HG03108 (cell line): ENCODE measurements around the gene MAP2K4.

ENCODE experiments used
- ATAC-seq: cut with Tn5 transposase; IDR thresholded peaks from one replicate; pipeline ENCODE4 v1.9.1; 2021; ENCODE audit warnings: moderate library complexity; ENCODE audit not compliant: unreplicated experiment

MAP2K4 gene

DNA sequence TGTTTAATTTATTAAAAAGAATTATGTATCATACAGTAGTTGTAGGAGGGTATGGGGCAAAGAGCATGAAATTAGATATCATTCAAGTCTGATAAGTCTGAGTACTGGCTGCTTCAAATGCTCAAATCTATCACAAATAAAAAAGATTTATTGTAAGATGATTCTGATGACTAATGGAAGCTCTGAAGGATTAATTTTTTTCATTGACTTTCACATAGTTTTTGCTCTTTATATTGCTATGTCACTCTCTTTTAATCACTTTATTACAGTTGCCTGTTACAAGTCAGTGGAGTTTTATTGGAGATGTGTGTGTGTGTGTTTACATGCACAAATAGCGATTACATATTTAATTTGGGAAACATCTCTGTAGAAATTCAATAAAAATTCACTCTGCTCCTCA, 15.0 kb downstream of the MAP2K4 start:
- ATAC-seq = no peak

DNA sequence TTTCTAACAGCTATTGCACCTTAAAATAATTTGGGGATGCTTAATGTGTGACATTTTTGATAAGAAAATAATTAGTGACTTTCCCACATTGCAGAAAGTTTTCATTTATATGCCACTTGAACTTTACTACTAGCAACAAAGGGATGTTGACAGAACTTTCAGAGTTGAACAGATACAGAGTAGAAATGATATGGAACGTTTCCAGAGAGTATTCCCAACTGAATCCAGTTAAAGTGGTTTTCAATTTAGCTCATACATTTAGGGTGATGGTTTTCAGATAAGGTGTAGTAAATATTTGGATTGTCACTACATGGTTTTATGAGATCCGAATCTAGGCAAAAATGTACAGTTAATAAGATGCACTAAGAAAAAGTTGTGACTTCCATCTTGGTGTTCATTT, 17.3 kb downstream of the MAP2K4 start:
- no peak for ATAC-seq

GRCh38 chr17:12040478-12040877, 19.8 kb downstream of the MAP2K4 start:
- ATAC-seq = no peak

DNA sequence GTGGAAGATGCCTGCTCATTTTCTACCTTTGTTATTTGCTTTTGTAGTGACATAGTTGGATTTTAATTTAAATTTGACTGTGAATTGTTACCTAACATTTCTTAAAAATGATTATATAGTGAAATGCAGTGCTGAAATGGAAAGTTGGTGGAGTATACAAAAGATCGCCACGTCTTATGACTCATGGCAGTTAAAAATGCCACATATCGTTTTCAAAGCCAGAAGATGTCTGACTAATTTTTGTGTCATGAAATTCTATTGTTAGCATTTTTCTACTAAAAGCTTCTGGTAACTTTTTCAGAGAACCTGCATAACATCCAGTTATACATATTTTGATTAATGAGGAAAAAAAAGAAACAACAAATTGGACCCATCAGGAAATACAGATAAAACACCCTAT, 20.6 kb downstream of the MAP2K4 start:
- ATAC-seq = no peak

- ATAC-seq = no peak
Observed at GRCh38 chr17:12043702-12044101, 23.0 kb downstream of the MAP2K4 start.

- no peak for ATAC-seq
Observed at GRCh38 chr17:12046786-12047185, 26.1 kb downstream of the MAP2K4 start.

DNA sequence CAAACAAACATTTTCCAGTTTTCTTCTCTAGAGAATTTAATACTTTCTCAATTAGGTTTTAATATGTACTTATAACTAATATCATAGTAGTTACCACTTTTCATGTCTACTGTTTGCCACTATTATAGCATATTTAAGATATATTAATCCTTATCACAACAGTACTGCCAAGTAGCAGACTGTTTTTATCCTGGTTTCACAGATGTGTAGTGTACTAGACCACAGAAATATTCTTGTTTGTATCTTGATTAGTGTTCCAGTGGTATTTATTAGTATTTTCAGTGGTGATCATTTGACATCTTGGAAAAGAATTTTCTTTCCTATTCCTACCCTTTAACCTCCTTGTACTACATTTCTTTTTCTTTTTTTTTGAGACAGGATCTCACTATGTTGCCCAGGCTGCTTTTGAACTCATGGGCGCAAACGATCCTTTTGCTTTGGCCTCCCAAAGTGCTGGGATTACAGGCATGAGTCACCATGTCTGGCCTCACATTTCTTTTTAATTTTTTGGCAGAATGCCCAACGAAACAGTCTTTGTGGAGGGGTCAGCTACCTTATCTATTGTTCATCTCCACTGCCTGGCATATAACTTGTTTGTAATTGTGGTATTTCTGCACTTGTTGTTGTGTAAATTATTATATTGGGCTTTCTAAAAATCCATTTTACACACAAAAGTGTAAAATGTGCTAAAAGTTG, 27.2 kb downstream of the MAP2K4 start:
- no peak for ATAC-seq

DNA sequence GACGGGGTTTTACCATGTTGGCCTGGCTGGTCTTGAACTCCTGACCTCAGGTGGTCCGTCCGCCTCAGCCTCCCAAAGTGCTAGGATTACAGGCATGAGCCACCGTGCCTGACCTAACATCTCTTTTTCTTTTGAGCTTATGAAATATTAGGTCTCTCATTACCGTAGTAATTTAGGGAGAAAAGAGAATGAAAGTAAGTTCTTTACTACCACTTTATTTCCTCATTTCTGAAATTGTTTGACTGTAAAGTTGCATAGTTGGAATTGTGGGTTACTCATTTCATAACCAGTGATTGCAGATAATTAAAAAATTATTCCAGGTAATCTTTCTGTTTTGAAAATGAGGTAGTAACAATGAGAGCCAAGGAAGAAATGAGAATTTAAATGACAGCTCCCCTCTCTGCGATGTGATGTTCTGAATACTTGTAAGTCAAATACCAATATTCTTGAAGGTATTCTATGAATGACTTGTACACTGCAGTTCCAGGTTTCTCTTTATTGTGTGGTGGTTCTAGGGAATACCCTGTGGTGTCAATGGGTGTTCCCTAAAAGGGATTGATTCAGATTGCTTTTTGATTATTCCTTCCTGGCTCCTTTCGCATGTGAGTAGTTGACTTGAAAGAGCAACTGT, 28.3 kb downstream of the MAP2K4 start:
- no peak for ATAC-seq

DNA sequence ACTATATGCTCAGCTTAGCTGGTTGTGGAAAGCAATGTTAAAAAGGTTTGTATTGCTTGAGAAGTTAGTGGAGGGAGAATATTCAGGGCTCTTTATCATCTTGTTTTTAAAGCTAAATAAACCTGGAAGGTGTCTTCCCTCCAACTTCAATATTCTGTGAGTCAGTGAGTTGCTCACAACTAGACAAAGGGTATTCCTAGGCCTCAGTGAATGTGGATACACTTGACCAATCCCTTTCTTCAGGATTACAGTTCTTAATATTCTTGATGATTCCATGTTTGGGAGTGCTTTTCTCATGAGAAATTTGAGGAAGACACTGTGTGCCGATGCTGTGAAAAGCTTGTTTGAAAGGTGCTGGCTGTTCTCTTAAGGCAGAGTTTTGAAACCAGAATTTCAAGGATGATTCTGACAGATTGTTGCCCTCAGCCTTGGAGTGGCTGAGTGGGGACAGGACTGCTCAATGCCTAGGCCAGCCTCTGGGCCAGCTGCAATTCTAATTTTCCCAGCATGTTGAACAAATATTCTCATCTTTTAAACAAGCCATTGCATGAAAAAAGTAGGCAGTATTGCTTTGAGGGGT, 30.1 kb downstream of the MAP2K4 start:
- no peak for ATAC-seq

DNA sequence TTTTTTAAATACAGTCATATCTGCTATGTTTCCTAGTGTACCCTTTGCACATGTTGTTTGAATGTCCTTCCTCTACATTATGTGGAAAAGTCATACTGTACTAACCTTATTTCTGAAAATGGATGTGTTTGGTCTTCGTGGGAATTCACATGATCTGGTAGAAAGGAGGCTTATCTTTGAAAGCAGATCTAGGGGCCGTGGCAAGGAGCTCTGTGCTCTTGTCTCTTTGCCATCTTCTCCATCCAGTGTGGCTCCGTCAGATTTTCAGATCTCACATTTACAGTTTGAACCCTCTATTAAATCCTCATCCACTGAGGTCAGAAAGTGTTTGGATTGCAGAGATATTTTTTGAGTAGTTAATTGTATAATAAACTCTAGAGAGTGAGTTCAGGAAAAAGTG, 32.9 kb downstream of the MAP2K4 start:
- ATAC-seq = no peak

DNA sequence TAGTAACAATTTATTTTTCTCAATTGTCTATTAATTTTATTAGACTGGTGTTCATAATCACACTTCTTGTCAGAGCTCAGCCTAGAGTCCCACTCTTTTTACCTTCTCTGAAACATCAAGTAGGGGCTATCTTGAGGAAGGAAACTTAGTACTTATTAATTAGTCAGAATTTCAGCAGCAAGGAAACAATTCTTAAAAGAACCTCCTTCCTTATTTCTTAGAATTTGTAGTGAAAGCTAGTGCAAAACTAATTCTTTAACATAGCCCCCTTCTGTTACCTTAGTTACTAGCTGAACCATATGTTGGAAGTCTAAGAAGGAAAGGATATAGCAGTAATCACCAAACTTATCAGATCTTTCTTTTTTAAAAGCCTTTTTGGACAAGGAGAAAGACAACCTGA, 35.2 kb downstream of the MAP2K4 start:
- ATAC-seq = no peak

- ATAC-seq = no peak
Observed at GRCh38 chr17:12057520-12057919, 36.8 kb downstream of the MAP2K4 start.

- no peak for ATAC-seq
Observed at GRCh38 chr17:12058535-12058934, 37.9 kb downstream of the MAP2K4 start.

DNA sequence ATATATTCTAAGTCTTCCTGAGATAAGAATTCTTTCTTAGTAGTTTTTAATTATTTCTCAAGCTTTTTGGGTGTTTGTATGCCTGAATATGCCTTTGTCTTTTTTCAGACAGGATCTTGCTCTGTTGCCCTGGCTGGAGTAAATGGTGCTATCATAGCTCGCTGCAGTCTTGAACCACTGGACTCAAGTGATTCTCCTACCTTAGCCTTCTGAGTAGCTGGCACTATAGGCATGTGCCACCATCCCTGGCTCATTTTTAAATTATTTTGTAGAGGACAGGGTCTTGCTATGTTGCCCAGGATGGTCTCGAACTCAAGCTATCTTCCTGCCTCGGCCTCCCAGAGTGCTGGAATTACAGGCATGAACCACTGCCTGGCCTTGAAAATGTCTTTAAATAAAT, 41.6 kb downstream of the MAP2K4 start:
- ATAC-seq = no peak

- ATAC-seq = no peak
Observed at GRCh38 chr17:12064395-12064794, 43.7 kb downstream of the MAP2K4 start.

GRCh38 chr17:12067485-12067884, 46.8 kb downstream of the MAP2K4 start:
- ATAC-seq = no peak

DNA sequence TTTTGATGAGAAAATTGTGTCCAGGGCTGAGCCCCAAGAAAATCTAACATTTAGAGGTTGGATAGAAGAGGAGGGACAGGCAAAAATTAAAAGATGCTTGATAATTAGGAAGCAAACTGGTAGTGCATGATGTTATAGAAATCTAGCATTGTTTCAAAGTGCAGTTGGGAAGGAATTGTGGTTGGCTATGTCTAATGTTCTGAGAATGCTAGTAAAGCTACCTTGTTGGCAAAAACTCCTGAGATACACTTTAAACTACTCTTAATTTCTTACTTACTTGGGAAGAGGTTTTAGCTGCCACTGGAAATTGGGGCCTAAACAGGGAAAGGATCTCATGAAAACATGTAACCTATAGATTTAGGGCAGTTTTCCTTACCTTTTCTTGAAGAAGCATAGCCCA, 48.3 kb downstream of the MAP2K4 start:
- no peak for ATAC-seq

GRCh38 chr17:12070561-12070960, 49.9 kb downstream of the MAP2K4 start:
- ATAC-seq = no peak

- no peak for ATAC-seq
Observed at GRCh38 chr17:12074346-12074745, 53.7 kb downstream of the MAP2K4 start.

DNA sequence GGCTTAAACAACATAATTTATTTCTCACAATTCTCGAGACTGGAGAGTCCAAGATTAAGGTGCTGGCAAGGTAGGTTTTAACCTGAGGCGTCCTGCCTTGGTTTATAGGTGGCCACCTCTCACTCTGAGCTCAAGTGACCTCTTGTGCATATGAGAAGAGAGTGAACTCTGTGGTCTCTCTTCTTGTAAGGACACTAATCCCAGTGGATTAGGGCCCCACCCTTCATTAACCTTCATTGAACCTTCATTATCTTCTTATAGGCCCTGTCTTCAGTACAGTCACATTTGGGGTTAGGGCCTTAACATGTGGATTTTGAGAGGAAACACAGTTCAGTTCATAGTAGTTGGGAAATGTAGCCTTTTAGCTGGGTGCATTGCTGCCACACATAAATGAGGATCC, 57.1 kb downstream of the MAP2K4 start:
- ATAC-seq = no peak

DNA sequence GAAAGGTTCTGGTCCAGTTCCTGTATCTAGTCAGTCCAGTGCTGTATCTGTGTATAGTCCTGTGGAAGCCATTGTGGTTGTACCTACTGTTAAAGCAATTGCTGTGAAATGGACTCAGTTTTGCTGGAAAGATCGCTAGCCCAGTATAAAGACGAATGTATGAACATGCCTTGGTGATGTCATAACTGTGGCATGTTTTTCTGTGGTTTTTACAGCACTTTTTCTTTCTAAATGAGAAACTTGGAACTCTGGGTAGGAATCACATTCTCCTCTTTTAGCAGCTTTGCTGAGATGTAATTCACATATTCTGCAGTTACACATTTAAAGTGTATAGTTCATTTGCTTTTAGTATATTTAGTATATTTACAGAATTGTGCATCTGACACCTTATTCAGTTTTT, 58.1 kb downstream of the MAP2K4 start:
- ATAC-seq = no peak

GRCh38 chr17:12081720-12082119, 61.0 kb downstream of the MAP2K4 start:
- no peak for ATAC-seq
